T-helper 1 cell treated with Interleukin-12 subunit alpha and Interleukin-12 subunit beta and Interleukin-4 antibody, amounts not matched to agents 30 μg/mL and 1 μg/mL, for 36 hours (primary cell): ENCODE data around the gene FAM161A.
"Not testable (repeated sequence)": the region's sequence is repeated elsewhere in the genome, so short reads cannot be mapped to it uniquely, and the experiment has no call there.

Experiments used
- H3K27ac Mint-ChIP-seq: one replicate; pipeline ENCODE4 v1.8.0; 2021; ENCODE audit warnings: mild to moderate bottlenecking, mixed read lengths
- H3K27me3 Mint-ChIP-seq: one replicate; pipeline ENCODE4 v1.8.0; 2021; ENCODE audit warnings: low read depth, mixed read lengths
- H3K36me3 Mint-ChIP-seq: one replicate; pipeline ENCODE4 v1.8.0; 2021; ENCODE audit warnings: low read depth, mixed read lengths
- H3K4me1 Mint-ChIP-seq: one replicate; pipeline ENCODE4 v1.8.0; 2021; ENCODE audit warnings: low read depth, mixed read lengths
- H3K4me3 Mint-ChIP-seq: one replicate; pipeline ENCODE4 v1.8.0; 2021; ENCODE audit warnings: mild to moderate bottlenecking, moderate library complexity, mixed read lengths
- H3K9me3 Mint-ChIP-seq: one replicate; pipeline ENCODE4 v1.8.0; 2021; ENCODE audit warnings: mixed read lengths

Gene FAM161A

GRCh38 chr2:61813314-61813713 lies 40.5 kb downstream of the FAM161A start:
- not testable (repeated sequence) for H3K4me3 Mint-ChIP-seq, H3K4me1 Mint-ChIP-seq, H3K36me3 Mint-ChIP-seq, H3K27ac Mint-ChIP-seq, H3K27me3 Mint-ChIP-seq, H3K9me3 Mint-ChIP-seq

GRCh38 chr2:61811821-61812220 lies 42.0 kb downstream of the FAM161A start:
- no peaks in the 10 kb centered on the region for H3K9me3 Mint-ChIP-seq
- H3K27ac Mint-ChIP-seq = no peak overlapping the region
- no peaks in the 10 kb centered on the region for H3K36me3 Mint-ChIP-seq
- no peak overlapping the region for H3K4me3 Mint-ChIP-seq
- H3K27me3 Mint-ChIP-seq = peaks cover 3% of the 10 kb centered on the region
- peaks cover 2% of the 10 kb centered on the region for H3K4me1 Mint-ChIP-seq

GRCh38 chr2:61810203-61810602 lies 43.7 kb downstream of the FAM161A start:
- H3K36me3 Mint-ChIP-seq, H3K27ac Mint-ChIP-seq, H3K4me1 Mint-ChIP-seq: not testable (repeated sequence)

GRCh38 chr2:61808693-61809092 lies 45.2 kb downstream of the FAM161A start:
- H3K27me3 Mint-ChIP-seq, H3K4me3 Mint-ChIP-seq, H3K36me3 Mint-ChIP-seq, H3K9me3 Mint-ChIP-seq, H3K27ac Mint-ChIP-seq, H3K4me1 Mint-ChIP-seq: not testable (repeated sequence)

More at GRCh38 chr2:61810203-61810602, 43.7 kb downstream of the FAM161A start:
- H3K9me3 Mint-ChIP-seq, H3K27me3 Mint-ChIP-seq, H3K4me3 Mint-ChIP-seq: not testable (repeated sequence)

GRCh38 chr2:61807036-61807757 lies 46.7 kb downstream of the FAM161A start:
- Mint-ChIP-seq H3K4me1 (peaks cover 6% of the 10 kb centered on the region), H3K27me3 (peaks cover 7% of the 10 kb centered on the region), H3K4me3 (no peak overlapping the region), H3K27ac (peak overlapping the region; percentile 8), H3K36me3 (no peaks in the 10 kb centered on the region), H3K9me3 (no peaks in the 10 kb centered on the region)

GRCh38 chr2:61802548-61802947 lies 51.3 kb downstream of the FAM161A start:
- Mint-ChIP-seq H3K27me3 (peaks cover 17% of the 10 kb centered on the region), H3K4me3 (no peak overlapping the region), H3K27ac (no peak overlapping the region), H3K4me1 (peaks cover 6% of the 10 kb centered on the region), H3K36me3 (no peaks in the 10 kb centered on the region), H3K9me3 (no peaks in the 10 kb centered on the region)

GRCh38 chr2:61799099-61799498 lies 54.8 kb downstream of the FAM161A start:
- H3K9me3 Mint-ChIP-seq = no peaks in the 10 kb centered on the region
- no peak overlapping the region for H3K27ac Mint-ChIP-seq
- no peak overlapping the region for H3K4me3 Mint-ChIP-seq
- H3K36me3 Mint-ChIP-seq = no peaks in the 10 kb centered on the region
- no peaks in the 10 kb centered on the region for H3K4me1 Mint-ChIP-seq
- H3K27me3 Mint-ChIP-seq = peaks cover 21% of the 10 kb centered on the region

- H3K27me3 Mint-ChIP-seq = peaks cover 25% of the 10 kb centered on the region
- not testable (repeated sequence) for H3K4me1 Mint-ChIP-seq, H3K27ac Mint-ChIP-seq, H3K4me3 Mint-ChIP-seq, H3K9me3 Mint-ChIP-seq, H3K36me3 Mint-ChIP-seq
Measured at GRCh38 chr2:61797446-61797845, 56.4 kb downstream of the FAM161A start.

GRCh38 chr2:61795408-61795807 lies 58.5 kb downstream of the FAM161A start:
- Mint-ChIP-seq H3K4me1 (peaks cover 2% of the 10 kb centered on the region), H3K27ac (no peak overlapping the region), H3K4me3 (no peak overlapping the region), H3K27me3 (peaks cover 22% of the 10 kb centered on the region), H3K9me3 (no peaks in the 10 kb centered on the region), H3K36me3 (no peaks in the 10 kb centered on the region)

GRCh38 chr2:61793389-61793836 lies 60.4 kb downstream of the FAM161A start:
- Mint-ChIP-seq H3K4me1 (peaks cover 2% of the 10 kb centered on the region), H3K9me3 (no peaks in the 10 kb centered on the region), H3K27ac (no peak overlapping the region), H3K27me3 (peaks cover 9% of the 10 kb centered on the region), H3K4me3 (peak overlapping the region; percentile 53), H3K36me3 (no peaks in the 10 kb centered on the region)

GRCh38 chr2:61792355-61792890 lies 61.4 kb downstream of the FAM161A start:
- peaks cover 2% of the 10 kb centered on the region for H3K4me1 Mint-ChIP-seq
- no peaks in the 10 kb centered on the region for H3K36me3 Mint-ChIP-seq
- no peak overlapping the region for H3K4me3 Mint-ChIP-seq
- H3K27ac Mint-ChIP-seq = no peak overlapping the region
- no peaks in the 10 kb centered on the region for H3K9me3 Mint-ChIP-seq
- peaks cover 15% of the 10 kb centered on the region for H3K27me3 Mint-ChIP-seq

- Mint-ChIP-seq H3K27ac (no peak overlapping the region), H3K36me3 (no peaks in the 10 kb centered on the region), H3K9me3 (no peaks in the 10 kb centered on the region), H3K27me3 (peaks cover 12% of the 10 kb centered on the region), H3K4me1 (peaks cover 2% of the 10 kb centered on the region), H3K4me3 (no peak overlapping the region)
Measured at GRCh38 chr2:61789807-61790602, 63.9 kb downstream of the FAM161A start.

- Mint-ChIP-seq H3K36me3 (no peaks in the 10 kb centered on the region), H3K9me3 (no peaks in the 10 kb centered on the region), H3K4me3 (no peak overlapping the region), H3K27ac (no peak overlapping the region), H3K27me3 (peaks cover 6% of the 10 kb centered on the region), H3K4me1 (no peaks in the 10 kb centered on the region)
Measured at GRCh38 chr2:61787941-61788563, 65.8 kb downstream of the FAM161A start.

- Mint-ChIP-seq H3K4me3 (no peak overlapping the region), H3K9me3 (no peaks in the 10 kb centered on the region), H3K27ac (no peak overlapping the region), H3K27me3 (peaks cover 10% of the 10 kb centered on the region), H3K4me1 (no peaks in the 10 kb centered on the region), H3K36me3 (no peaks in the 10 kb centered on the region)
Measured at GRCh38 chr2:61786876-61787275, 67.0 kb downstream of the FAM161A start.
